Measurements from ENCODE around the gene OR4F6.
"Not testable (repeated sequence)": the region's sequence is repeated elsewhere in the genome, so short reads cannot be mapped to it uniquely, and the experiment has no call there.

OR4F6 gene, protein sequence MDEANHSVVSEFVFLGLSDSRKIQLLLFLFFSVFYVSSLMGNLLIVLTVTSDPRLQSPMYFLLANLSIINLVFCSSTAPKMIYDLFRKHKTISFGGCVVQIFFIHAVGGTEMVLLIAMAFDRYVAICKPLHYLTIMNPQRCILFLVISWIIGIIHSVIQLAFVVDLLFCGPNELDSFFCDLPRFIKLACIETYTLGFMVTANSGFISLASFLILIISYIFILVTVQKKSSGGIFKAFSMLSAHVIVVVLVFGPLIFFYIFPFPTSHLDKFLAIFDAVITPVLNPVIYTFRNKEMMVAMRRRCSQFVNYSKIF

DNA sequence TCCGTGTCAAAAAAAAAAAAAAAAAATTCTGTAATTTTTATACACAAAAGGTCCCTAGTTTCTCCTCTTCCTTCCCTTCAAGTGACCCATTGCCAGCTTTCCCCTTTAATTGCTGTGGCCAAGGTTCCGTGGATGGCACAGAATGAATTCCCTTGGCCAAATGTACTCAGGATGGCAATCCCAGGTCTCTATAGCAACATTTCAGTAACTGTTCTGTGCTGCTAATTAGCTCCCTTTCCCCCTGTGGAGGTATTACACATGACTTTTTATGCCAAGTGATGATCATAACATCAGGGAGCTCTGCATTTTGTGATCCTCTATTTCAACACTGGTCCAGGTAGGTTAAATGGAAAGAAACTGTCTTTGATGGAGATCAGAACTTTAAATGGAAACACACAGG, at the start of gene OR4F6:
OR4F6 (plus strand) TSS at position 301 of the 400 bp plus-strand sequence. CDS start 2,211 bp downstream, outside the sequence.
- DNase-seq: no peak

DNA sequence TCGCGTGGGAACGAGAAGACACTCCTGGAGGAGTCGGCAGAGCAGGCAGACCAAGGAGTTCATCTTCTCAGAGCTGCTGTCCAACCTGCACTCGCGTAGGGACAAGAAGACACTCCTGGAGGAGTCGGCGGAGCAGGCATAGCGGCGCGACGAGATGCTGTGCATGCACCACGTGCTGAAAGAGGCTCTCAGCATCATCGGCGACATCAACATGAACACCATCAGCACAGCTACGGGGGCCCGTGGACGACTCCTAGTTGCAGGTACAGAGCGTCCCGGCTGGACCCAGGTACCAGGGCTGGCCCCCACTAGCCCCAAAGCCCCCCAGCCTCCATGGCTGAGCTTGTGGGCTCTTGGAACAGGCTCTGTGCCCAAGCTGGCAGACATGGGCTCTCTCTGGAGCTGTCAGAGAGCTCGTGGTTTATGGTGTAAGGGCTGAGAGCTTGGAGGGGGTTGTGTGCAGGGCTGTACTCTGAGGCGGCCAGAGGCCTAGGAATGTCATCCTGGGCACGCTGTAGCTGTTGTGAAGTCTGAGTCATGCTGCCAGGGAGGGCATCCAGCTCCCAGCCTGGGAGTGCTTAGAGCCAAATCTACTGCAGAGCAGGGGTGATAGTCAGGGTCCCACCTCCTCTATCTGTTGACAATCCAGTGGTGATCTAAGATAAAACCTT, 38.5 kb upstream of the OR4F6 start:
- DNase-seq: not testable (repeated sequence)

DNA sequence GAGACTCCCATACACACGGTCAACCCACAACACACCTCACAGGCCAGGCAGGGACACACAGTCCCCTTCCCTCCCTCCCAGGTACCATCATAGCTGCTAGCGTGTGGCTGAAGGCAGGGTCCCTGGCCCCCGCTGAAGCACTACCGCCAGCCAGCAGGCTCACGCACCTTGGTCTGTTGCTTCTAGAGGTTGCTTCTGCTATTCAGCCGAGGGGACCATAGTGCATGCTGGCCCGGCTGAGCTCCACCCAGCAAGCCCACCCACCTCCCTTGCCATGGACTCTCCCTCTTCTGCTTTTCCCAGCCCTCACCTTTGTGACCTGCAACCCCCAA, 38.0 kb upstream of the OR4F6 start:
- DNase-seq: not testable (repeated sequence)

DNA sequence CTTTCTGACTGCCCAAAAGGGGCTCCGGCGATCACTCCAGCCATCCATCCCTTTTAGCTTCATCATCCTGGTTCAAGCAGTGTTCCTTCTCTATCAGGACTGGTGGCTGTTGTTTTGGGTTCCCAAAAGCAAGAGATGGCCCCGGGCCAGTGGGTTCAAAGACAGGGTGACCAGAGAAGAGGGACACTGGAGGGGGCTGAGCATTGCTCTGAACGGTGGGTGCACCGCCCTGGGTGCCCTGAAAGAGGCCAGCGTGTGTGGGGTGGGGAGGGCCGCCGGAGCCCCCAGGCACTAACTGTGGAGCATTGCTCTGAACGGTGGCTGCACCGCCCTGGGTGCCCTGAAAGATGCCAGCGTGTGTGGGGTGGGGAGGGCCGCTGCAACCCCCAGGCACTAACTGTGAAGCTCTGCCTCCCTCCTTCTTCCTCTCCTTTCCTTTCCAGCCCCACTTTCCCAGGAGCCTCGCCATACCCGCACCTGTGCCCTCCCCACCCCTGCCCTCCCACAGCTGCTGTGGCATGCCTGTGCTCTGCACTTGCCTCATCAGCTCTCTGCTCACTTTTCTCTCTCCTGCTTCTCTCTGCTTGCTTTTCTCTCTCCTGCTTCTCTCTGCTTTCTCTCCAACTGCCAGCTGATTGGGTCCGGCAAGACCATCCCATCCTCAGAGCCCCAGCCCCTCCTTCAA, 37.4 kb upstream of the OR4F6 start:
- DNase-seq: no peak

DNA sequence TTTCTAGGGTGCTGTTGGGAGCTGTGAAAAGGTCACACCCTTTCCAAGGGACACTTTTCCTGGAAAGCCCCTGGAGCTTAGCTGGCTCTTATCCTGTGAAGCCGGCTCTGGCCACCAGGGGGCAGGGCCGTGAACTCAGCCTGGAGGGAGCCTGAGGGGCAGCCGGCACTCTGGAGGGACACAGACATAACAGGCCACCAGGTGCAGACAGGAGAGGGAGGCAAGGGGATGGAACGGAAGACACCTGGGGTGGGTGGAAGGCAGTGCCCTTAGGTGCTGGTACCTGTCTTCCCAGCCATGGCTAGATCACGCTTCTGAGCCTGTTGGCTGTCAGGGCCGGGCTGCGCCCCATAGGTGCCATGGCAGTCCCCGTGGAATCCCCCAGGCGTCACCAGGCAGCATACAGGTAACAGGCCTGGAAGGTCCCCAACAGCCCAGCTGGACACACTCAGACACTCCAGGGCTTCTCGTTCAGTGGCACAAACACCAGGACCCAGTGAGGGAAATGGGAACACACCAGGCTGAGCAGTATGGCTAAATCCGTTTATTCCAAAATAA, 36.1 kb upstream of the OR4F6 start:
- DNase-seq: not testable (repeated sequence)

DNA sequence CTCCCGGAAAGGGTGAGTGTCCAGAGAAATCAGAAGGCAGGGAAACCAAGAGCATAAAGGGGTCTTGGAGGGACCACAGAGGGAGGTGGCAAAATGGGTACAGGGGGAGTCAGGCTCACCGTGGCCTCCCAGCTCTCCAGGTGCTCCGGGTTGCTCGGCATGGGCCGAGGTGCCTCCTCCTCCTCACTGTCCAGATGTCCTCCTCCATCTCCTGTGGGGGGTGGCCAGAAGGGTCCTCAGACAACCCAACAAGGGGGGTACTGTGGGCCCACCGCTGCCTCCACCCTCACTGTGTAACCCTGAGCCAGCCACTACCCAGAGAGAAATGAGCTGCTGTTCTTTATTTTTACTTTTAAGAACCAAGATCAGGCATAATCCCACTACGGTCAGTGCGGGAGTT, 30.4 kb upstream of the OR4F6 start:
- no peak for DNase-seq

DNA sequence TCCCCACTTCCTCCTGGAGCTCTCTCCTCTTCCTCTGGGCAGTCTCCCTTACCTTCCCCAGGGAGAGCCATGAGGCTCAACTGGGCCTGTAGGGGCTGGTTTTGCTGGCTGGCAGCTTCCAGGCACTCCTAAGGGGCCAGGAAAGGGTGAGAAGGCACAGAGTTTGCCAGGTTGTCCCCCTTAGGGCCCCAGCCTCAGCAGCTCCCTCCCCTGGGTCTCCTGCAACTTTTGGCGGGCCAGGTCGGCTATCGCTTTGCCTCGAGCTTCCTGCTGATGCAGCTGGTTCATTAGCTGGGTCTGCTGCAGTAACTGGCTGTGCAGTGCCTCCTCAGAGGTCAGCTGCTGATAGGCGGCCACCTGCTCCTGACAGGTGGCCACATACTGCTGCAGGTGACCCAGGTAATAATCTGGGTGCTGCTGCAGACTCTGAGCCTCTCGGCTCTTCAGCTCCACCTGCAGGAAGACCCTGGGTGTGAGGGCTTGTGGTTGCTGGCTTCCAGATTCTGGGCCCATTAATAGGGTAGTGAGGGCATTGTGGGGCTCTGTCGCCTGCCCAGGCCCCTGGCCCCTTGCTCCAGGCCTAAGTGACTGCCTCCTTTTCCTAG, 29.7 kb upstream of the OR4F6 start:
- peak; percentile 18 for DNase-seq

DNA sequence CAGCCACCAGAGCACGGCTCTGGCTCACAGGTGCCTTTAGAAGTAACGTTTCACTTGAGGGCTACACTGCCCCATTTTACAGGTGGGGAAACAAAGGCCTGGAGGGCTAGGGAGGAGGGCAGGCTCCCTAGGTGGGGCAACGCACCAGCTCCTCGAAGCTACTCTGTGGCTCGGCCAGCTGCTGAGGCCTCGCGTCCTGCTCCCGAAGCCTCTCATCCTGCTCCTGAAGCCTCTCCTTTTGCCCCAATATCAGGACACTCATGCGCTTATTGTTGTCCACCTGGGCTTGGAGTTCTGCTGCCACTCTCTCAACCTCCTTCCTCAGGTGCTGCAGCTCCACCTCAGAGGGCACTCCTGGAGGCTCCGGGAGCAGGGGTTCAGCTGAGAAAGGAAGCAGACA, 28.2 kb upstream of the OR4F6 start:
- DNase-seq: no peak

DNA sequence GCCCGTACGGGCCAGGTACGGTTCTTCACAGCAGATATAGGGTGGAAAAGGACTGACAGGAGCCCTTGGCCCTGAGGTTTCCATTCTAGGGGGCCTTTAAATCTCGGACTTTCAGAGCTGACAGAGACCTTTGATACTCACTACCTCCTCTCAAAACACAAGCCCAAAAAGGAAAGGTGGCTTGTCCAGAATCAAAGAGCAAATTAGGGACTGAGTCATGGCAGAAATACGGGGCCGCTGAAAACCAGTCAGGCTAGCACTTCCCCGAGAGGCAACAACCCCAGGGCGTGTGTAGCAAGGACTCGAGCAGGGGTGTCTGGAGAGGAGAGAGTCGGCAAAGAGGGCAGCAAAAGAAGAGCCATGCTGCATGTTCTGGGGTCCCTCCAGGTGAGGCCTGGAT, 24.7 kb upstream of the OR4F6 start:
- not testable (repeated sequence) for DNase-seq

DNA sequence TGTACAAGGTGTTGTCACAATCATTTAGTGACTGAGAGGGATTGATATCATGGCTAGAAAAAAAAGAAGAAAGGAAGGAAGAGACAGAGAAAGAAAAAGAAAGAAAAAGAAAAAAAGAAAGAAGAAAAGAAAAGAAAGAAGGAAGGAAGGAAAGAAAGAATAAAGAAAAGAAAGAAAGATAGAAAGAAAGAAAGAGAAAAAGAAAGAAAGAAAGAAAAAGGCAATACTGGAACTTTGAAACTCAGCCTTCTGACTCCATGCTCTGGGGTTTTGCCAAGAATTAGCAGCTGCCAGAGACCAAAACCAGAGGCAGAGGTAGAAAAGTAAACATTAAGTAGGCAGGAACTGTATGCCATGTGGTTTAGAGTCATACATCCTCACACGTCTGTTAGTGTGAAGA, 23.1 kb upstream of the OR4F6 start:
- DNase-seq: peak; percentile 26

DNA sequence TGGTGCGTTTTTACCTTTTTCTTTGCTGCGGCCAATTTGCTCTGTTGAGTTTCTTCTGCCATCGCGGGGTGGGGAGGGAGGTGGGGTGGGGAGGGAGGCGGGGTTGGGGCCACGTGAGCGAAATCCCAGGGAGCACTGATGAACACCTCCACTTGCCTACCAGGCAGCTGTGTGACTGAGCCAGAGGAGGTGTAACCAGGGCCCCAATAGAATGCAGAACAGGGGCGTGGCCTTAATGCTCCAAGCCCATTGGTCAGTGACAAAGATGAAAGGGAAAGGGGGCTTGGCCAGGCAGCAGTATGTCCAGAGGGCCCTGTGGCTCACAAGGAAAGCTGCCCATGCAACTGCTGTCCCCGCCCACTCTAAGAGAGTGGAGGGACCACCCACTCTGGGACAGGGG, 21.4 kb upstream of the OR4F6 start:
- DNase-seq: no peak

DNA sequence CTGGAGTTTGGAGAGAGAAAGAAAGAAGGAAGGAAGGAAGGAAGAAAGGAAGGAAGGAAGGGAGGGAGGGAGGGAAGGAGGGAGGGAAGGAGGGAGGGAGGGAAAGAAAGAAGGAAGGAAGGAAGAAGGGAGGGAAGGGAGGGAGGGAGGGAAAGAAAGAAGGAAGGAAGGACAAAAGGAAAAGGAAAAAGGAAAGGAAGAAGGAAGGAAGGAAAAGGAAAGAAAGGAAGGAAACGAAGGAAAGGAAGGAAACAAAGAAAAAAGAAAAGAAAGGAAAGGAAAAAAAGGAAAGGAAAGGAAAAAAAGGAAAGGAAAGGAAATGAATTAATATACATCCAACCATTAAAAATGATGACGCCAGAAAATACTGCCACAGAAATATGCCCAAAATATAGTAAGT, 18.7 kb upstream of the OR4F6 start:
- DNase-seq: no peak

DNA sequence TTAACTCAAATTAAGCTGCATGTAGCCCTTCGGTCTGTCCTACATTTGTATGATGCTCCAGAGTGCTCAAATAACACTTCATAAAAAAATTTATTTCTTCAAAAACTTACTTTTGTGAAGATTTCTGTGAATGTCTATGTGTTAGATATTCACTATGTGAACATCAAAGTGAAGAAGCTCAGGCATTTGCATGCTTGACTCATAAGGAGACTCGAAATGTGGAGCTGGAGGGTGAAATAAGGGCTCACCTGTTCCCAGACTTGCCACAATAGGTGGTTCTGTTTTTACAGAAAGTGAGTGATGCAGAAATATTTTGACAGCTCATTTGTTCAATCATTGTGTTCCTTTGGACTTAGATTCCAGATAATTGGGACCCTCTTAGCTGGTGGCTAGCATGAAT, 16.9 kb upstream of the OR4F6 start:
- not testable (repeated sequence) for DNase-seq

DNA sequence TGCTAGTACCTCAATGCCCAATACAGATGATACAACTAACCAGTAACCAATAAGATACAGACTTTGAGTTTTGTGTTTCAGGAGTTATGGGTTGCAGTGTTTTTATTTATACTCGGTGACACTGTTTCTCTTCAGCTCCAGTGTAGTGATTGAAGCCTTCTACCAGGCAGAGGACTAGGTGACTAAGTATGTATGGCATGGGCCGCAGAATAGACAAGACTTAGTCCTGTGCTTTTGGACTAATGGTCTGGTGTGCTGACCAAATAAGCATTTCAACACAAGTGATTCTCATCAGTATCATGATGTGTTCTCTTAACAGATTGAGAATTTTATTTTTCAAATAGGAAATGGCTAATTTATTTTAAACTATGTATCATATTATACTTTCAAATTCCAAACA, 15.3 kb upstream of the OR4F6 start:
- not testable (repeated sequence) for DNase-seq

DNA sequence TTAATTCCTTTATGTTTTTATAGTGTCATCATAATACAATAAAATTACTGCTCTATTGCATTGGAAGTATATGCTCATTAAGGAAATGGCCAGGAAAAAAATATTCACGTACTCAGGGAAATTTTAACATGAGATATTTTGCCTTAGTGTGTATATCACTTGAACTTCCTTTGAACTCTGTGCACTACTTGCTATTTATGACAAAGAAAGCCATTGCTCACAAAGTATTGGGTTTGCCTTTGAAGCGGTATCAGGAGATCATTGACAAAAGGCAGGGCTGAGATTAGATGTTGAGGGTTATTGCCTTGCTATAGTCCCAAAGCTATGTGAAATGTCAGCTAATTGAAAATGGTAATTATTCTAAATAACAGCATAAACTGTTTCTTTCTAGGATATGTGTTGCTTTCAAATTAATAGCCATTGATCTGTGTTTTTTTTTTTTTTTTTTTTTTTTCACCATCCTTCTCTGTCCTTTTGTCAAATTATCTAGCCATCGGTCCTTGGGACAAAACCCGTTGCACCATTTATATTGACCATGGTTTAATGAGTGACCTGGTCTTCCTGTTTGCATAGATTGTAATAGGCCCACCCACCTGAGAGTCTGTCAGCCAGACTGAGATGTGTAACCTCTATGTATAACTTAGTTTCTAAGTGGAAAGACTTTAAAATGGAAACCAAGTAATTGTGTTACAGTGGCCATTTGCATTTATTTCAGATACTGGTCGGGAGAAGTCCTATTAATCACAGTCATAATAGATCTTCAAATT, 14.6 kb upstream of the OR4F6 start:
- DNase-seq: not testable (repeated sequence)

DNA sequence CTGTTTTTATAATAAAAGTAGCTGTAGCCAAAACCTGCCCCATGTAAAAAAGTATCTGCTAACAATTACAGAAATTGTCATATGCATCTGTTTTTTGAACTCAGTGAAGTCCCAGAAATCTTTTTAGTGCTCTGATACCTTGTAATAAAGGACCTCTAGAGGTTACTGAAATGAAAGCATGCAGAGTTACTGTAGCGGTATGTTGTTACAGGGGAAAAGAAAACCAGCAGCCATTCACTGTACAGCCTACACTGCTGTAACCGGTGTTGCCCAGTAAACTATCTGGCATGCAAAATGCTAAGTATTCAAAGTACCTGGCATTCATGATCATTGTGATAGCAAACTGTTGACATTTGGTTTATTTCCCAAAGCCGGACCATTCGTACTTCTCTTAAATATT, 12.6 kb upstream of the OR4F6 start:
- not testable (repeated sequence) for DNase-seq

DNA sequence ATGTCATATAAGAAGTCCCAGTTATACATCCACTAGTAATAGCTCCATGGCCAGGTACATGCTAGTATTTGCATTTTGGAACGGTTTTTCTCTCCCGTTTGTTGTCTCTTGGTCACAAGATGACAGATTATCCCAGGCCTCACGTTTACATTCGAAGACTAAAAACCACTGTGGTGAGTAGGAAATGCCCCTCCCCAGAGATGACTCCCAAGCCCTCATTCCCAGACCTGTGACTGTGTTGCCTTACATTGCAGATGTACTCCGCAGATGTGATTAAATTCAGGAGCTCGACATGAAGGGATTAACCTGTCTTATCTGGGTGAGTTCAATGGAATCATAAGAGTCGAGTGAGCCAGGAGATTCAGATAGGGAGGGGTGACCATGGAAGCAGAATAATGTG, 9.3 kb upstream of the OR4F6 start:
- DNase-seq: not testable (repeated sequence)

DNA sequence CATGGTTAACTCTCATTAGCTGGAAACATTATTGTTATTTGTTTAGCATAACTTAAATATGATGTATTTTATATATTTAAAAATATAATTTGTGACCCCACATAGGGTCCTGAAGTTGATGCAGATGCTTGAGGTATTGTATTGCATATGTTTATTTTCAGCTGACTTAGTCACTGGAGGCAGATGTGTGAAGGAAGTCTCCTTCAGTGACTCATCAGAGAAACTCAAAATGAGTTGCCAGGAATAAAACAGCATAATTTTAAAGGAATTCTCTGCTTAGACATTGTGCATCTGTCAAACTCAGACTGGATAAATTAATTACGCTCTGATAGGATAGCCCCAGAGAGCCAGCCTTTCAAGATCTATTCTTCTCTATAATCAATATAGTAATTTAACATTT, 7.9 kb upstream of the OR4F6 start:
- DNase-seq: no peak

DNA sequence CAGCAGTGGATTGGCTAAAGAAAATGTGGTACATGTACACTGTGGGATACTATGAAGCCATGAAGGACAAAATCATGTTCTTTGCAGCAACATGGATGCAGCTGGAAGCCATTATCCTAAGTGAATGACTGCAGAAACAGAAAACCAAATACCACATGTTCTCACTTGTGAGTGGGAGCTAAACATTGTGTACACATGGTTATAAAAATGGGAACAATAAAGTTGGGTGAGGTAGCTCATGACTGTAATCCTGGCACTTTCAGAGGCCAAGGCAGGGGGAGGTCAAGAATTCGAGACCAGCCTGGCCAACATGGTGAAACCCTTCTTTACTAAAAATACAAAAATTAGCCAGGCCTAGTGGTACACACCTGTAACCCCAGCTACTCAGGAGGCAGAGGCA, 3.6 kb upstream of the OR4F6 start:
- no peak for DNase-seq

DNA sequence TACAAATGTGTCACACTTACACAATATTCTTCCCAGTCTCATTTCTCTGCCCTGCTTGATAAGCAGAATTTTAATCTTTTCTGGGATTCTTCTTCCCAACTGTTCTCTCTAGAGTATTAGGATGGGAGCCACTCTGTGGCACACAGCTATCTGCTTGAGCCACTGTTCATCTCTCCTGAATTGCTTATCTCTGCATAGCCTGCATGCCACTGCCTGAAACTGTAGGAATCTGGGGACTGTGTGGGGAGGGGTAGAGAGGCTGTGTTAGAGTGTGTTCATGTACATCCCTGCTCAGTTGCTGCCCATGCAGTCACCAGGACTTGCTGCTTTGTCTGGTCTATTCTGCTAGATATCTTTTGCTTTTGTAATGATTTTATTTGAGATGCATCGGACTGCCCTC, 2.3 kb upstream of the OR4F6 start:
- no peak for DNase-seq

DNA sequence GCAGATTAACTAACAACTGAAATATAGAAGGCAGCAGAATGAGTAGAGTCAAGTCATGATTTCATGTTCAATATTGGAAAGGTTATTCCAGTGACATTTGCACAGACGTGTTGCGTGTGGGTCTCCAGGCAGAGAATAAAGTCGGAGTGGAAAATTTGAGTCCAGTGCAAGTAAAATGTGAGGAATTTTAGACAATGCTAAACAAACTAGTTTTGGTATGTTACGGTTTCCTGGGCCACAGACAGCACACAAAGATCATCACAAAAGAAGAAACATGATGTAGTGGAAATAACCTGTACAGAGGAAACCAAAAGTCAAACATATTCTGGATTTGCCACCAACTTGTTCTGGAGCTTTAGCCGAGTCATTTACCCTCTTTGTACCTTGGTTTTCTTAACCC, 367 bp downstream of the OR4F6 start:
- no peak for DNase-seq

DNA sequence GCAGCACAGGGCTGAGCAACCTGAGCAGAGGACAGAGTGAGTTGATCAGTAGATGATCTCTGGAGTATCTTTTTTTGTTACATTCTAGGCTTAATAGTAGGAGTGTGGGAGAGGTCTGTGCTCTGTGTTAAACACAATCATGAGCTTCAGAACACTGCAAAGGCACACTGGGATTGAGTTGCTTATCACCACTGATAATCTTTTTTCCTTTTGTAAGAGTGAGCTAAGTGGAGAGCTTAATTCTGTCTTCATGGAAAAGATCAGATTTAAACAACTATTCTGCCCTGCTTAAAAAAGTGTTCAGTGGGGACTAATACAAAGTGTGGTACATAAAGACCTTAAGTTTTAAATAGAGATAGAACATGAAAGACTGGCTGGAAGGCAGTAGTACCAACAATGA, 1.1 kb downstream of the OR4F6 start:
- DNase-seq: no peak

DNA sequence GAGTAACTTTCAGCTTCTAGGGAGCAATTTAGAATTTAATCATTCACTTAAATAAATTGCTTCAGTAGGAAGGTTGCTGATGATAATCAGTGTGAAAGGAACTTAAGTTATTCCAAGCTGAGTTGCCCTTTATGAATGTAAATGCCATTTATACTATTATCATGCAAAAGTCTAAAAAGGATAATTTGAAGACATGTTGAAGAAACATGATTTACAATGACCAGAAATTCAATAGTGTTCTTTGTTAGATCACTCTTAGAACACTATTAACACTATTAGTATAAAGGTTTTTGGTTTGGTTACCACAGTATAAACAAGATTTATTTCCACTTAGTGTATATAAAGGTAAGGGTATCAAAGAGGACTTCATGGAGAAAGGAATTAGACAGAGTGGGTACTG, 1.6 kb downstream of the OR4F6 start:
- no peak for DNase-seq
